K562 (cell line): ENCODE results near the gene SYCP3.

Experiments
- CHD7 ChIP-seq: fragments of 200-600 bp; sonication (generic); IDR thresholded peaks from one replicate; pipeline ENCODE4 v1.6.1; 2012; ENCODE audit warnings: mild to moderate bottlenecking, low read depth, low read length, inconsistent platforms
- CTCF ChIP-seq, 3 experiments: IDR thresholded peaks in 2 of 3; conservative IDR thresholded peaks in 1 of 3; 2 replicates each; pipeline ENCODE4 v1.5.1; 2011 to 2012; ENCODE audit warnings: low read length in 3 of 3, mild to moderate bottlenecking in 3 of 3, control low read depth in 2 of 3, improper control_type of control experiment in 1 of 3, inconsistent platforms in 1 of 3, low read depth in 1 of 3, mixed read lengths in 1 of 3, moderate library complexity in 1 of 3; ENCODE audit not compliant: insufficient read depth in 2 of 3
- FOXA1 ChIP-seq: fragments of 450-650 bp; IDR thresholded peaks from 2 replicates; pipeline ENCODE4 v1.6.1; 2016; ENCODE audit warnings: mild to moderate bottlenecking, borderline replicate concordance
- GTF2F1 ChIP-seq: IDR thresholded peaks from 2 replicates; pipeline ENCODE4 v1.6.1; 2011; ENCODE audit warnings: low read depth, low read length, improper control_type of control experiment
- KAT2B ChIP-seq: IDR thresholded peaks from one replicate; pipeline ENCODE4 v1.6.1; 2012; ENCODE audit warnings: low read depth, mild to moderate bottlenecking, control low read depth, inconsistent platforms, low read length, moderate library complexity
- NKRF ChIP-seq: fragments of 450-650 bp; IDR thresholded peaks from 2 replicates; pipeline ENCODE4 v1.6.1; 2016; ENCODE audit warnings: borderline replicate concordance
- POLR2AphosphoS5 ChIP-seq: IDR thresholded peaks from 2 replicates; pipeline ENCODE4 v1.6.1; 2011; ENCODE audit warnings: mild to moderate bottlenecking, low read depth, low read length, moderate library complexity; ENCODE audit not compliant: control insufficient read depth, insufficient read depth
- PURB ChIP-seq: sonication (generic); formaldehyde crosslinking; IDR thresholded peaks from 2 replicates; pipeline ENCODE4 v1.9.0; 2021; ENCODE audit warnings: low read depth, mild to moderate bottlenecking, missing genetic modification reagents
- SMARCB1 ChIP-seq: IDR thresholded peaks from 2 replicates; pipeline ENCODE4 v1.6.1; 2011; ENCODE audit warnings: improper control_type of control experiment, low read depth; ENCODE audit not compliant: insufficient read length
- SP2 ChIP-seq: IDR thresholded peaks from 2 replicates; pipeline ENCODE4 v1.6.1; 2011; ENCODE audit warnings: mild to moderate bottlenecking, low read depth, low read length, moderate library complexity; ENCODE audit not compliant: poor library complexity, severe bottlenecking; ENCODE audit errors: extremely low read depth
- STAT5A ChIP-seq: IDR thresholded peaks from 2 replicates; pipeline ENCODE4 v1.6.1; 2012; ENCODE audit warnings: low read length, inconsistent platforms, borderline replicate concordance
- TCF7L2 ChIP-seq: fragments of 150-350 bp; IDR thresholded peaks from 2 replicates; pipeline ENCODE4 v1.6.1; 2016; ENCODE audit warnings: low read depth, mild to moderate bottlenecking, low read length, moderate library complexity
- ZBTB49 ChIP-seq: sonication (generic); formaldehyde crosslinking; IDR thresholded peaks from 2 replicates; pipeline ENCODE4 v1.8.0; 2022; ENCODE audit warnings: missing genetic modification reagents, mild to moderate bottlenecking, borderline replicate concordance
- ZNF140 ChIP-seq: fragments of 250-450 bp; sonication (Bioruptor Pico); IDR thresholded peaks from 2 replicates; pipeline ENCODE4 v1.8.0; 2021; ENCODE audit warnings: moderate library complexity, mild to moderate bottlenecking, inconsistent platforms

GRCh38 chr12:101784376-101784775 is 45.1 kb upstream of the SYCP3 start:
- TF ChIP-seq PURB (CRISPR knock-in tag), result no peak
- no peak for TF ChIP-seq SP2
- no peak for TF ChIP-seq NKRF
- no peak for TF ChIP-seq GTF2F1
- TF ChIP-seq STAT5A, result no peak
- no peak for TF ChIP-seq CTCF (IDR thresholded peaks at IDR 0.05 in 2 of 3, conservative IDR thresholded peaks at IDR 0.05 in 1 of 3; ENCODE audit: insufficient read depth in 2 of 3, low read depth in 1 of 3, low read length in 3 of 3)
- TF ChIP-seq CHD7, result no peak
- no peak for TF ChIP-seq ZBTB49 (CRISPR knock-in tag)
- no peak for TF ChIP-seq FOXA1
- no peak for TF ChIP-seq ZNF140
- no peak for TF ChIP-seq SMARCB1
- no peak for TF ChIP-seq KAT2B
- no peak for TF ChIP-seq POLR2AphosphoS5
- TF ChIP-seq TCF7L2, result no peak
